ENCODE measurements around the gene GPR84. TPM values are rescaled to one million over a fixed set of nuclear protein-coding genes. Genes with fewer than 3 reads are reported as not detected.

GPR84 gene
- total and polyA plus RNA-seq, 2 of the 13 experiments (the other 11 are each of a cell fraction or from before 2014, with no cell fraction given), result not detected

- no peak for TF ChIP-seq NFAT5 (CRISPR knock-in tag; IDR thresholded peaks at IDR 0.05)
- TF ChIP-seq, protein P1, sequence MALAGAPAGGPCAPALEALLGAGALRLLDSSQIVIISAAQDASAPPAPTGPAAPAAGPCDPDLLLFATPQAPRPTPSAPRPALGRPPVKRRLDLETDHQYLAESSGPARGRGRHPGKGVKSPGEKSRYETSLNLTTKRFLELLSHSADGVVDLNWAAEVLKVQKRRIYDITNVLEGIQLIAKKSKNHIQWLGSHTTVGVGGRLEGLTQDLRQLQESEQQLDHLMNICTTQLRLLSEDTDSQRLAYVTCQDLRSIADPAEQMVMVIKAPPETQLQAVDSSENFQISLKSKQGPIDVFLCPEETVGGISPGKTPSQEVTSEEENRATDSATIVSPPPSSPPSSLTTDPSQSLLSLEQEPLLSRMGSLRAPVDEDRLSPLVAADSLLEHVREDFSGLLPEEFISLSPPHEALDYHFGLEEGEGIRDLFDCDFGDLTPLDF (CRISPR knock-in tag; IDR thresholded peaks at IDR 0.05), result no peak
These were observed 33.8 kb downstream of the GPR84 start (continued) for GRCh38 chr12:54330442-54330841.

DNA sequence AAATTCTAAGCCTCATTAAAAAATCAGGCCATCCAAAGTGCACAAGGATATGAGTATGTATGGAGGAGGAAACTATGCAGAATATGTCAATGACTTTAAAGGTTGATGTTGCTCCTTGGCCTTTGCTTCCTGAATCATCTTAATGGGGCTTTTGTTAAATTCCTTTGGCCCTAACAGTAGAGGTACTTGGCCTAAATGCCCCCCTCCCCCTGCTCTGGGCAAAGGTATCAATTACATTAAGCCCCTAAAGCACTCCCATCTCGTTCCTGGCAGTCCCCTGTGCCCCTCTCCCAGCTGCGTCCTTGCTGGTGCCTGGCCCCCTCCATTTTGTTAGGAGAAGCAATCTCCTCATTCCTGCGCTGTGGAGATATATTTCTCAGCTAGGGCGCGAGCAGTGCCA, 34.5 kb downstream of the GPR84 start:
- Histone ChIP-seq H3K27me3 (ENCODE audit: control insufficient read depth in 1 of 2, insufficient read depth in 2 of 2, low read length in 2 of 2) (no peaks in the 10 kb centered on the region; a peak in 1 of 5 replicates), H2AFZ (ENCODE audit: low read length) (no peak overlapping the region), H4K20me1 (ENCODE audit: insufficient read depth, low read length) (no peaks in the 10 kb centered on the region), H3K36me3 (replicated peaks in 1 of 2; ENCODE audit: control insufficient read depth in 1 of 2, insufficient read depth in 2 of 2, low read length in 2 of 2) (peaks cover 0 to 1% of the 10 kb centered on the region in 2 experiments; a peak in 2 of 5 replicates), H3K27ac (ENCODE audit: extremely low read length, insufficient read depth, low read length) (peak overlapping the region; percentile 92), H3K4me1 (ENCODE audit: insufficient read depth, low read length) (peaks cover 65% of the 10 kb centered on the region), H3K4me3 (replicated peaks in 1 of 3; ENCODE audit: insufficient read depth in 1 of 3, low read depth in 2 of 3, low read length in 3 of 3) (no peak overlapping the region), H3K9ac (ENCODE audit: insufficient read depth, low read depth, low read length) (peak overlapping the region; percentile 69; the same call in 1 of the 2 replicates), H3K79me2 (ENCODE audit: insufficient read depth, low read length) (peaks cover 39% of the 10 kb centered on the region), H3K4me2 (ENCODE audit: low read depth, low read length) (peak overlapping the region; percentile 67; the same call in 1 of the 2 replicates), H3K9me3 (ENCODE audit: low read length) (no peaks in the 10 kb centered on the region)
- DNase-seq (ENCODE audit: low spot score) (peak; percentile 20), ATAC-seq (no peak), FAIRE-seq (no peak)
- POLR2A ChIA-PET, result interaction anchor here (1.5 to 3.5 kb wide), 3 partner anchors 23 to 49 kb away, joined by 4 to 41 read pairs (median 11); partner anchors contain the start of genes CBX5 and HNRNPA1
- in situ Hi-C loops (cut with HindIII; ENCODE audit: extremely low pct_ligation_motif_present, low pct_unique_long_range_greater_than_20kb), result loop anchor here (5.0 kb wide), 1 partner anchor 47 kb away; the partner anchor contains the start of genes CBX5 and HNRNPA1
- no peak for TF ChIP-seq MBD4 (IDR thresholded peaks at IDR 0.05; ENCODE audit: borderline replicate concordance, low read length)
- peak in 1 of 2 experiments; percentile 31; a peak in 1 of 4 replicates for TF ChIP-seq EP300 (IDR thresholded peaks at IDR 0.05; ENCODE audit: low read depth in 2 of 2, low read length in 2 of 2)
- TF ChIP-seq EP300 (CRISPR knock-in tag; IDR thresholded peaks at IDR 0.05; ENCODE audit: borderline replicate concordance), result no peak
- no peak for TF ChIP-seq PAWR (CRISPR knock-in tag; IDR thresholded peaks at IDR 0.05; ENCODE audit: borderline replicate concordance)
- no peak for TF ChIP-seq NONO (IDR thresholded peaks at IDR 0.05)
- no peak for TF ChIP-seq NONO (CRISPR knock-in tag; conservative IDR thresholded peaks at IDR 0.05)
- CTCF ChIA-PET (ENCODE audit: low intra/inter-chr PET ratio, low total read pairs), result no interaction called here
- intact Hi-C loops (cut with micrococcal nuclease; ENCODE audit: unreplicated experiment), result loop anchor here (2.0 kb wide), 1 partner anchor 23 kb away; no protein-coding TSS in a partner anchor
- WGBS (ENCODE audit: low lambda C conversion rate), result 79% methylated on average over 4 of the region's 5 CpGs
- BruUV-seq (replicated peaks), result no TSS peak
